Stimulated activated CD8-positive, alpha-beta memory T cell treated with anti-CD3 and anti-CD28 coated beads, Interleukin-7, amount 100 ng/mL, for 48 hours (primary cell): ENCODE data around the gene ALOX15B.
A peak's percentile ranks its signal among the peaks of the same experiment; 100 is the strongest.

Experiments
- DNase-seq, 2 donors: peaks; one replicate each; pipeline ENCODE4 v3.0.0-alpha.2; 2020; ENCODE audit warnings: low read depth in 1 of 2; ENCODE audit errors: extremely low read depth in 1 of 2

The ALOX15B gene

DNA sequence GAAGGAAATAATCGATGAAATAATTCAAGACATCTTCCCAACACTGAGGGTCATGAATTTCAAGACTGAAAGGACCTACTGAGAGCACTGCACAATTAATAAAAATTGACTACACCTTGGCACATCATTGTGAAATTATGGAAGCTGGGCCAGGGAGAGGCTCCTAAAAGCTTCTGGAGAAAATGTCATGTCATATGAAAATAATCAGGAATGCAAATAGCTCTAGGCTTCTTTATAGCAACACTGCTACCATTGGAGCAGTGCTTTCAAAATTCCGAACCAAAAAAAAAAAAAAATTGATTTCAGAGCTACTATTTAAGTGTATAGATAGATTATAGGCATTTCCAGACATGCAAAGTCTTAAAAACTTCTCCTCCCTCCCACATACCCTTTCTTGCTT, 6.4 kb upstream of the ALOX15B start:
- DNase-seq: no peak

GRCh38 chr17:8039611-8040168, 831 bp downstream of the ALOX15B start:
- DNase-seq: no peak

DNA sequence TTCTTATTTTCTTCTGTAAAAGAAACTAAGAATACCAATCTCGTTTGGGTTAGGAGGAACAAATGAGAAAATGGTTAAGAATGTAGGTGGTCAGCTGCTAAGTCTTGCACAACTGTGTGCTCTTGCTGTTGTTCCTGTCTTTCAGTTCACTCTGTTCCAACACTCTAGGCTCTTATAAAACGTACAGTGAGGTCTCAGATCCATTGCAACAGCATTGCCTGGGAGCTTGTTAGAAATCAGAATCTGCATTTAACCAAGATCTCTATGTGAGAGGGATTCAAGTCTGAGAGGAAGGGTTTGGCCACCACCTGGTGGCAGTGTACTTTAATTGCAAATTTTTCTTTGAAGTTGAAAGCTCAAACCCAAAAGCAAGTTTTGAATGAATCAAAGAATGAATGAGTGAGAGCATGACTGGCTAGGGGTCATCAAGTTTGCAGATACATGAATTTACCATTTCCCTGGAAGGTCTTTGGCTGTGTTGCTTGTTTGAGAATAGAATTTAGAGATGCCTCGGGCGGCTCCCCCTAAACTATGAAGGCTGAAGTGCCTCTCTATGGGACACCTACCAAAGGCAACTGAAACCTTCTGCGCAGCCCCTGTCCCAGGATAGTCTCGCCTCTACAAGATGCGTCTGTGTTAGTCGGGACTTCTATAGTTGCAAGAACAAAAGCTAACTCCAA, 2.5 kb downstream of the ALOX15B start:
- no peak for DNase-seq

DNA sequence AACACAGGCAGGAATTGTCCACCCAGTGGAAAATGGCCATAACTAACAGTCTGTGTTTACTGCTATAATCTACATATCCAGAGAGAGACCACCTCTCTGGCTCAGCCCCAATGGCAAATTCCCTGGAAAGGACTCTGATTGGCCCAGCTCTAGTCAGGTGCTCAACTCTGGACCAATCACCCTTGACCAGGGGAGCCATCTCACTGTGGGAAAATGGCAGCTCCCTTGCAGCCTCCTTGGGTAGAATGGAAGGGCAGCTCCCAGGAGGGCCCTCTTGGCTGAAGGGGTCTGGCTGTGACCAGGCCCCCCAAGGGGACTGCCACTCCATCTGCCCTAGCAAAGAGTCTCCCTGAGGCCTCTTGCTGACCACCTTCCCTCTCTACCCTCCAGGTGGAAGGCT, 3.1 kb downstream of the ALOX15B start:
- no peak for DNase-seq

- no peak for DNase-seq
Measured at GRCh38 chr17:8044819-8045810, 6.3 kb downstream of the ALOX15B start.

DNA sequence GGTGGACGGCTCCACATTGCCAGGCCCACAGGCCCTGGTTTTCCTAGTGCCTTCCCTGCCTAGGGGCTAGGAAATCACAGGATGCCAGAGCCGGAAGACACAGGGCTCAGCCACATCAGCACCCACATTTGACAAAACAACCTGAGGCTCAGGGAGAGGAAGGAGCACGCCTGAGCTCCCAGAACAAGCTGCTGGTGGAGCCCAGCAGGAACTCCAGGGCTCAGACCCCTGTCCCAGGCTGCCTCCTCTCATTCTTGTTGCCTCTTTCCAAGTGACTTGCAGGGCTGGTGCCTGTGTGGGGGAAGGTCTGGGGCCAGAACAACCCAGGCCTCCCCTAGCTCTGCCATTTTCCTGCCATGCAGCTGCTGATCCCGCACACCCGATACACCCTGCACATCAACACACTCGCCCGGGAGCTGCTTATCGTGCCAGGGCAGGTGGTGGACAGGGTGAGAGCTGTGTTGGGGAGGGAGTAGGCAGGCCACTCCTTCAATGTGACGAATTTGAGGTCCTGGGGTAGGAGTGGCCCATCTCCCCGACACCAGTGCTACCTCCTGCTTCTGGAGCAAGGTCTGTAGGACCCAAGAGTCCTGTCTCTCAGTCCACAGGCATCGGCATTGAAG, 7.6 kb downstream of the ALOX15B start:
- DNase-seq: no peak

- DNase-seq: no peak
Measured at GRCh38 chr17:8046929-8047768, 8.3 kb downstream of the ALOX15B start.

- DNase-seq: no peak
Measured at GRCh38 chr17:8047769-8048110, 8.9 kb downstream of the ALOX15B start.

DNA sequence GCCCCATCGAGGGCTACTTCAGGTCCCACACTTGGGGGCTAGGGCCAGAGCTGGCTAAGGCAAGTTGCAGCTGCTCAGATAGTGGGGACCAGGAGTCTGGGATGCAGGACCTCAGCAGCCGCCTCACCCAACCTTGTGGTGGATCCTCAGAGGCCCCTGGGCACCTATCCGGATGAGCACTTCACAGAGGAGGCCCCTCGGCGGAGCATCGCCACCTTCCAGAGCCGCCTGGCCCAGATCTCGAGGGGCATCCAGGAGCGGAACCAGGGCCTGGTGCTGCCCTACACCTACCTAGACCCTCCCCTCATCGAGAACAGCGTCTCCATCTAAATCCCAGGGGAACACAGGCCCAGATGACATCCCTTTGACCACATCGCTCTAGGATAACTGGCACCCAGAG, 9.4 kb downstream of the ALOX15B start:
- DNase-seq: no peak

- no peak for DNase-seq
Measured at GRCh38 chr17:8048736-8049135, 9.9 kb downstream of the ALOX15B start.

GRCh38 chr17:8051831-8052230, 13.0 kb downstream of the ALOX15B start:
- DNase-seq: no peak

DNA sequence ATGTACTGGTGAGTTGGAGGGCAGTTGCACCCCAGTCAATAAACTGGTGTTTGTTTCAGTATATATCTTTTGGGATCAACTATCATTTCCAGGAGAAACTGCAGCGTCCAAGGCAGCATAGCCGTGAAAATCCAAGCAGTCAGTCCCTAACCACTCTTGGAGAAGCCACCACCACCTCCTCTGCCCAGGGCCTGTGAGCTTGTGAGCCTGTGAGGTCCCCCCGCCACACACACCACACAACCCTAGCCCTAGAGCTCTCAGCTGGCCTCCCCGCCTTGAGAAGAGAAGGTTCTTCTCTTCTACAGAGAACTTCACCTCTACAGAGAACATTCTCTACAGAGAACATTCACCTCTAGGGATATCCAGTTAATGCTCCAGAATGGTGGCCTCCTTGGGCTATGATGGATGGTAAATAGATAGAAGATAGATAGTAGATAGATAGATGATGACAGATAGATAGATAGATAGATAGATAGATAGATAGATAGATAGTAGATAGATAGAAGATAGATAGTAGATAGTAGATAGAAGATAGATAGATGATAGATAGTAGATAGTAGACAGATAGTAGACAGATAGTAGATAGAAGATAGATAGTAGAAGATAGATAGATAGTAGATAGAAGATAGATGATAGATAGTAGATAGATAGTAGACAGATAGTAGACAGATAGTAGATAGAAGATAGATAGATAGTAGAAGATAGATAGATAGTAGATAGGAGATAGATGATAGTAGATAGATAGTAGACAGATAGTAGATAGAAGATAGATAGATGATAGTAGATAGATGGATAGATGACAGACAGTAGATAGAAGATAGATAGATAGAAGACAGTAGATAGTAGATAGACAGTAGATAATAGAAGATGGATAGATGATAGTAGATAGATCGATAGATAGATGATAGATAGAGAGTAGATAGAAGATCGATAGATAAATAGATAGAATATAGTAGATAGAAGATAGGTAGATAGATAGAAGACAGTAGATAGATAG, 13.7 kb downstream of the ALOX15B start:
- DNase-seq: no peak

GRCh38 chr17:8053600-8053999, 14.7 kb downstream of the ALOX15B start:
- no peak for DNase-seq

DNA sequence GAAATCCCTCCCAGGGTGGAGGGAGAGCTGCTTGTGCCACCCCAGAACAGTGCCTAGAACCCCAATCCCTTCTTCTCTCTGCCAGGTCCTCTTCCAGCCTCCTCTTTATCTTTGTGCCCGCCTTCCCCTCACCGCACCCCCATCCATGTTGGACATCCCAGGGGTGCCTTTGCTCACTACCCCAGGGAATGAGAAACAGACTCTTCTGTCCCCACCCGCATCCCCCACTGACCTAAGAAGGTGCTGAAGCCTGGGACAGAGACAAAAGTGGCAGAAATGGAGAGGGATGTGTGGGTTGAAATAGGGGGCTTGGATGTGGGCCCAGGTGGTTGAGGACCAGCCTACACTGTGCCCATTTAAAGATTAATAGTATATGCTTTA, 17.0 kb downstream of the ALOX15B start:
- DNase-seq: no peak

GRCh38 chr17:8056232-8056975, 17.5 kb downstream of the ALOX15B start:
- DNase-seq: peak; percentile 32 to 37

DNA sequence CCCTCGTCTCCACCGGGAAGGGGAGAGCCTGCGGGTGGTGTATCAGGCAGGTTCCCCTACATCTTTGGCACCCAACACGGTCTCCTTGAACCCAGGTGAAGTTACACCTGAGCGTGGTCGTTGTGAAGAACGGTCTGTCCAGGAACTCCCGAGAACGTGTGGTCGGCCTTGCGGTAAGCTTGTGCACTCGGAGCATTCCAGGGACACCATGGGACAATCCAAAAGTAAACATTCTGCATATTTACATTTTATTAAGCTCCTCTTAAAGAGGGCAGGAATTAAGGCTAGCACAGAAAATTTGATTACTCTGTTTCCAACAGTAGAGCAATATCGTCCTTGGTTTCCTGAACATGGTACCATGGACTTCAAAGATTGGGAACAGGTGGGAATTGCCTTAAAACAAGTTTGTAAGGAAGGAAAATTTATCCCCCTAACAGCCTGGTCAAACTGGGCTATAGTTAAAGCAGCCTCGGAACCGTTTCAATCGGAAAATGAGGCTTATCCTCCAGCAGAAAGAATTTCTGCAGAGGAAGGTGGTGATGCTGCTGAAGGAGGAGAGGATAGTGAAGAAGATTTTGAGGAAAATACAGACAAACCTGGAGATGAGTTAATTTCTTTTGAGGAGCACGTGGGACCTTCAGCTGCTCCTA, 18.2 kb downstream of the ALOX15B start:
- no peak for DNase-seq

DNA sequence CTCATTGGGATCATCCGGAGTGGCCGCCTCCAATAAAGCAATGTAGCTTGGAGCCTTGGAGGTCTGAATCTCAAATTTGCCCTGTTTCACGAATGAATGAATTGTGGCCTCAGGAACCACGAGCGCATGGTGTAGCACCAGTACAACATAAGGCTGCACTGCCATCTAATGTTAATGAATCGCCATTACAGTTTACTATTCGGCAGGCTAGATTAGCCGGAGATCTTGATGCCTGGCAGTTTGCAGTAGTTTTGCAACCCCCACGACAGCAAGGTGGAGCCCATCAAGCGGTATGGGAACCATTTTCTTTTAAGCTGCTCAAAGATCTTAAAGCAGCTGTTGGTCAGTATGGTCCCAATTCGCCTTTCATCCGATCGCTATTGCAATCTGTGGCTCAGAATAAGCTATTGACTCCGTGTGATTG, 18.8 kb downstream of the ALOX15B start:
- DNase-seq: peak; percentile 13 to 20

- DNase-seq: no peak
Measured at GRCh38 chr17:8059131-8059530, 20.3 kb downstream of the ALOX15B start.
